Head of caudate nucleus (tissue), 42 donors: ENCODE data around the gene UNC45A.
"Not testable (repeated sequence)": the region's sequence is repeated elsewhere in the genome, so short reads cannot be mapped to it uniquely, and the experiment has no call there.

Experiments
- DNase-seq, 42 donors: peaks; one replicate each; pipeline versions ENCODE4 v3.0.0 to v3.0.0-alpha.2; 2020 to 2021; ENCODE audit warnings: mixed read lengths in 7 of 42
- intact Hi-C: fragments of 100-400 bp; cut with DNase I; formaldehyde crosslinking; loops from one replicate; pipeline ENCODE4 v1.15.0; 2022

Gene UNC45A

GRCh38 chr15:90934949-90935751 lies at the start of gene UNC45A:
Gene UNC45A, plus strand, starts transcription at chr15:90935285. Its CDS starts 40 bp downstream, at chr15:90935325.
- intact Hi-C loops, result loop anchor here (5.0 kb wide), 1 partner anchor 288 kb away; no protein-coding TSS in a partner anchor
- DNase-seq, result peak; percentile 83 to 98 (median 95)

DNA sequence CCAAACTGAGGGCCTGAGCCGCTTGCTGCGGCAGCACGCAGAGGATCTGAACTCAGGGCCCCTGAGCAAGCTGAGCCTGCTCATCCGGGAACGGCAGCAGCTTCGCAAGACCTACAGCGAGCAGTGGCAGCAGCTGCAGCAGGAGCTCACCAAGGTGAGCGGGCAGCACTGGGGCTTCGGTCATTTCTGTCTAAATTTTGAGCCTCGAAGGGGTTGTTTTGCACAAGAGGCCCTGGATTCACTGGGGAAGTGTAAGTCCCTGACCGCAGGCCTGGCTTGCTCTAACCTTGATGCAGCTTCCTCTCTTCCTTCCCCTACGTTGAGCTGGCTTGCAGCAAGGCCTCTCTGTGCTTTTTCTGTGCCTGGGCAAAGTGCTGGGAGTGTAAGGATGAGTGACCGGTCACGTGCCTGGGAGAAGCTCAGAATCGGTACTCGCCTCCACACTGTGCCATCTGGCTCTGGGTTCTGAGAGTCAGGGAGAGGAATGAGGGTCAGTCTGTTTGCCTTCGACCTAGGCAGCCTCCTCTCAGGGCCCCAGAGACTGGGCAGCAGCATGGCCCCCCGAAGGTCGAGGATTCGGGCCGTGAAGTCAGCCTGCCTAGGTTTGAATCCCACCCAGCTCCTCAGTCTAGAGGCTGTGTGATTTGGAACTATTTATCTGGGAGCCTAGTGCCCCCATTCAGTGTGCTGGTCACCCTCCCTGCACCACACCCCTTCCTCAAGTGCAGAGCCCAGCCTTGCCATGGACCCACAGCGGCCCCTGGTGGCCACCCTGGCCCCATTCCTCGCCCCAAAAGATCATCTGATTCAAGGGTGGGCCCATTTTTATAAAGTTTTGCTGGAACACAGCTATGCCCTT lies 49.4 kb upstream of the UNC45A start:
- peak in 41 of 42 donors; percentile 66 to 93 (median 80) for DNase-seq
- intact Hi-C loops, result loop anchor here (2.0 kb wide), 1 partner anchor 237 kb away; no protein-coding TSS in a partner anchor

- DNase-seq, result no peak
These were observed 48.8 kb upstream of the UNC45A start for GRCh38 chr15:90886291-90886614.

GRCh38 chr15:90887037-90887481 lies 48.0 kb upstream of the UNC45A start:
- intact Hi-C loops, result no loop called here
- DNase-seq, result no peak

More at GRCh38 chr15:90886291-90886614, 48.8 kb upstream of the UNC45A start:
- intact Hi-C loops, result no loop called here

DNA sequence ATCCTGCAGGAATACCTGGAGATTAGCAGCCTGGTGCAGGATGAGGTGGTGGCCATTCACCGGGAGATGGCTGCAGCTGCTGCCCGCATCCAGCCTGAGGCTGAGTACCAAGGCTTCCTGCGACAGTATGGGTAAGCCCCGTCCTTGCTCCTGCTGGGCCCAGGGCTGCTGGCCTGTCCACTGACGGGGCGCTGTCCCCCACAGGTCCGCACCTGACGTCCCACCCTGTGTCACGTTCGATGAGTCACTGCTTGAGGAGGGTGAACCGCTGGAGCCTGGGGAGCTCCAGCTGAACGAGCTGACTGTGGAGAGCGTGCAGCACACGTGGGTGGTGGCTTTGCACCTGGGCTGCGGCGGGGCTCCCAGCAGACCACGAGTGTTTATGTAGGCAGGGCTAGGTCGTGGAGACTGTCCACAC lies 45.8 kb upstream of the UNC45A start:
- DNase-seq, result peak in 5 of 42 donors; percentile 26 to 60 (median 34)
- intact Hi-C loops, result no loop called here

DNA sequence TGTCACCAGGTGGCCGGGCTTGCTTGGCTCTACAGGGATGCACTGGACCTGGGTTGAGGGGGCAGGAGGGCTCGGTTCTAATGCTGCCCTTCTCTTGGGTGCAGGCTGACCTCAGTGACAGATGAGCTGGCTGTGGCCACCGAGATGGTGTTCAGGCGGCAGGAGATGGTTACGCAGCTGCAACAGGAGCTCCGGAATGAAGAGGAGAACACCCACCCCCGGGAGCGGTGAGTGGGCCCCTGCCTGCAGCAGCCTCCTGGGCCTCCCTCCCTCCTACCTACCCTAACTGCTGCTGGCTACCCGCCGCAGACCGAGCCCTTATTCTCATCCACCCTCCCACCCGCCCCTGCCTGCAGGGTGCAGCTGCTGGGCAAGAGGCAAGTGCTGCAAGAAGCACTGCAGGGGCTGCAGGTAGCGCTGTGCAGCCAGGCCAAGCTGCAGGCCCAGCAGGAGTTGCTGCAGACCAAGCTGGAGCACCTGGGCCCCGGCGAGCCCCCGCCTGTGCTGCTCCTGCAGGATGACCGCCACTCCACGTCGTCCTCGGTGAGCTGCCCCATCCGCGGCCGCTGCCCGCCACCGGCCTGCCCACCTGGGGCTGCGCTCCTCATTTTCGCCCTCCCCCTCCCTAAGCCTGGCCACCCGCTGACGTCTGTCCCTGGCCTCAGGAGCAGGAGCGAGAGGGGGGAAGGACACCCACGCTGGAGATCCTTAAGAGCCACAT lies 45.2 kb upstream of the UNC45A start:
- DNase-seq, result peak in 7 of 42 donors; percentile 33 to 73 (median 59)
- intact Hi-C loops, result no loop called here

GRCh38 chr15:90890839-90891238 lies 44.2 kb upstream of the UNC45A start:
- no peak for DNase-seq
- intact Hi-C loops, result no loop called here

- intact Hi-C loops, result no loop called here
- no peak for DNase-seq
These were observed 43.6 kb upstream of the UNC45A start for GRCh38 chr15:90891346-90891949.

DNA sequence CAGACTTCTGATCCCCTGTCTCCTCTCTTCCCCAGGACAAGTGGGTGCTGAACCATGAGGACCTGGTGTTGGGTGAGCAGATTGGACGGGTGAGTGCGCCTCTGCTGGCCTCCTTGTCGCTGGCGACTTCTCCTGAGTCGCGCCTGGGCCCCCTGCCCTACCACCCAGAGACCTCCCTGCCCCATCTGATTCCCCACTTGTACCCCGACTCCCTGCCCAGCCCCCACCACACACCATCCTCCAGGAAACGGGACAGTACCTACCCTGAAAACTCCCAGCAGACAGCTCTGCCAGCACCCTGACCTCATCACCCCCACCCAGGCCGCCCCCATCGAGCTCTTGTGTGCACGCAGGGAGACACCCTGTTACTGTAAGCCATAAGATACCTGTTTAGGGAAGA lies 43.1 kb upstream of the UNC45A start:
- intact Hi-C loops, result no loop called here
- DNase-seq, result no peak

- DNase-seq, result no peak
- intact Hi-C loops, result no loop called here
These were observed 42.4 kb upstream of the UNC45A start for GRCh38 chr15:90892498-90893174.

- DNase-seq, result no peak
- intact Hi-C loops, result no loop called here
These were observed 41.7 kb upstream of the UNC45A start for GRCh38 chr15:90893175-90894090.

- intact Hi-C loops, result no loop called here
- DNase-seq, result peak in 41 of 42 donors; percentile 44 to 89 (median 72)
These were observed 39.4 kb upstream of the UNC45A start for GRCh38 chr15:90895571-90896117.

DNA sequence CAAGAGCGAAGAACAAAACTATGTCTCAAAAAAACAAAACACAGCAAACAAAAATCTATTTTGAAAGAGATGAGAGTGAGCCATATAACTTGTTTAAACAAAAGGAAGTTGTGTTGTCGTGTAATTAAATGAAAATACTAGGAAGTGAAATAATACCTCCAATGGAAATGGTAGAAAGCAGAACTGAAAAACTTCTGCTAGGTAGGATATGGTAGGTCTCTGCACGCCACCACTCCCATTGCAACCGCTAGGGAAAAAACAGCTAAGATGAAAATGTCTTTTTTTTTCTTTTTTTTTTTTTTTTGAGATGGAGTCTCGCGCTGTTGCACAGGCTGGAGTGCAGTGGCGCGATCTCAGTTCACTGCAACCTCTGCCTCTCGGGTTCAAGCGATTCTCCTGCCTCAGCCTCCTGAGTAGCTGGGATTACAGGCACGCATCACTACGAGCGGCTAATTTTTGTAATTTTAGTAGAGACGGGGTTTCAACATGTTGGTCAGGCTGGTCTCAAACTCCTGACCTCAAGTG lies 37.9 kb upstream of the UNC45A start:
- DNase-seq, intact Hi-C loops: not testable (repeated sequence)

DNA sequence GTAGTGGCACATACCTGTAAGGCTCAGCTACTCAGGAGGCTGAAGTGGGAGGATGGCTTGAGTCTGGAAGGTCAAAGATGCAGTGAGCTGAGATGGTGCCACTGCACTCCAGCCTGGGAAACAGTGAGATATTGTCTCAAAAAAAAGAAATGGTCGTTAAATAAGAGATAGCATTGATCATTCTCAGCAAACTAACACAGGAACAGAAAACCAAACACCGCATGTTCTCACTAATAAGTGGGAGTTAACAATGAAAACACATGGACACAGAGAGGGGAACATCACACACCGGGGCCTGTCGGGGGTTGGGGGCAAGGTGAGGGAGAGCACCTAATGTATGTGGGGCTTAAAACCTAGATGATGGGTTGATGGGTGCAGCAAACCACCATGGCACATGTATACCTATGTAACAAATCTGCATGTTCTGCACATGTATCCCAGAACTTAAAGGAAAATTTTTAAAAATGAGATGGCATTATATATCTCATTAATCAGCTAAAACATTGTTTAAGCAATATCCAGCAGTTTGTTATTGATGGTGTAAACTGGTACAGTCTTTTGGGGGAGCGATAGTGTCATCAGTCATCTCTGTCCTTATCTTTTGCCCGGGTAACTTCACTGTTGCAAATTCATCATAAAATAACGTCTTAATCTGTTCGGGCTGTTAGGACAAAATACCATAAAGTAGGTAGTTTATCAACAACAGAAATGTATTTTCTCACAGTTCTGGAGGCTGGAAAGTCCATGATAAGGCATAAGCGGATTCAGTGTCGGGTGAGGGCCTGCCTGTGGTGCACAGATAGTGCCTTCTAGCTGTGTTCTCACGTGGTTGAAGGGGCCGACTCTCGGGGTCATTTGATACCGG lies 33.7 kb upstream of the UNC45A start:
- intact Hi-C loops, result loop anchor here (2.0 kb wide), 1 partner anchor 31 kb away; the partner anchor contains the start of gene HDDC3
- DNase-seq, result peak in 18 of 42 donors; percentile 27 to 74 (median 52)

DNA sequence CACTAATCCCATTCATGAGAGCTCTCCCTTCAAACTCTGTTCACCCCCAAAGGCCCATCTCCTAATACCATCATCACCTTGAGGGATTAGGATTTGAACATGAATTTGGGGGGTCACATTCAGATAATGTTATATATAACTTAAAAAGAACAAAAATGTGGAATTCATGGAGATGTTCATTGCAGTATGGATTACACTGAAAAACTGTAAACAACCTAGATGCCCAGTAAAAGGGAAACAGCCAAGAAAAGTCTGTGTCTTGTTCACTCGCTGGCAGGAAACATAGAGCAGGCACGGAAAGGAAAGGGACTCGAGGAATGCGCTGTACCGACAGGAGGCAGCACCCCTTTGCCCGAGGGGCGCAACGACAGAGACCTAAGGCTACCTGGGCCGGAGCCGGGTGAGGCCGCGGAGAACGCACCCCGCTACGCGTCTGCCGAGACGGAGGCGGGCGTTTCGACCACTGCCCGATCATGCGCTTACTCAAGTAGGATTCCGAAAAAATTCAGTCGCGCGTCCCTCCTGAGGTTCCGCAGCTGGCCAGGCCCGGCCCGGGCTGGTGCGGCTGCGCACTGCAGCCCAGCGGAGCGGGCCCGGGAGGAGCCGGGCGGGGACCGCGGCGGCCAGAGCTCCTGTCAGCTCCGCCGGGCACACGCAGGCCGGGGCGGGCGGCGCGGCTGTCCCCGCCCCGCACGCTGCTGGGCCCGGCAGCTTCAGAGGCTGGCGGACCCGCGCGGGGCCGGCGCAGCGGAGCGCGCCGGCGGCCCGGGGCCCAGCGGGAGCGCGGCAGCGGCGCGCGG lies 32.8 kb upstream of the UNC45A start:
- intact Hi-C loops, result loop anchor here (2.0 kb wide), 1 partner anchor 31 kb away; the partner anchor contains the start of gene HDDC3
- DNase-seq, result peak; percentile 66 to 91 (median 82)
